OCI-M2 (cell line): ENCODE results near the gene FGF18.

Experiments used
- DNase-seq: peaks from one replicate; lab custom pipeline; 2025; ENCODE audit not compliant: unreplicated experiment; lab: John Stamatoyannopoulos, UW

Gene FGF18

DNA sequence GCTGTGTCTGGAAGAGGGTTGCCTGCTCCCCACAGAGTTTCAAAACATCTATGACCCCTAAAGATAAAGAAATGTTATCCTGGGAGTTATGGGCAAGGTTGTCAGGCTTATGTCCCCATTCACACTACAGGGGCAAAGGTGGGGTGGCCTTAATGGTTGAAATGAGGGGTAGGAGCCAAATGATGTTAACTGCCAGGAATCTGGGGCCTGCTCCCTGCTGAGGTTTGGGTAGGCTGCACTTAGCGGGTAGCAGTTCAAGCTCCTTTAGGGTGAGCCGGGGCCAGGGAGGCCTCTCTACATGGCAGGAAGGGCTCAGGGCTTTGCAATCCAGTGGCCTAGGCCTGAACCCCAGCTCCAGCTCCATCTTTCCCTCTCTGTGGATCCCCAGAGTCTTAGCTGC, 3.0 kb downstream of the FGF18 start:
- no peak for DNase-seq

GRCh38 chr5:171422902-171423663, 3.6 kb downstream of the FGF18 start:
- no peak for DNase-seq

DNA sequence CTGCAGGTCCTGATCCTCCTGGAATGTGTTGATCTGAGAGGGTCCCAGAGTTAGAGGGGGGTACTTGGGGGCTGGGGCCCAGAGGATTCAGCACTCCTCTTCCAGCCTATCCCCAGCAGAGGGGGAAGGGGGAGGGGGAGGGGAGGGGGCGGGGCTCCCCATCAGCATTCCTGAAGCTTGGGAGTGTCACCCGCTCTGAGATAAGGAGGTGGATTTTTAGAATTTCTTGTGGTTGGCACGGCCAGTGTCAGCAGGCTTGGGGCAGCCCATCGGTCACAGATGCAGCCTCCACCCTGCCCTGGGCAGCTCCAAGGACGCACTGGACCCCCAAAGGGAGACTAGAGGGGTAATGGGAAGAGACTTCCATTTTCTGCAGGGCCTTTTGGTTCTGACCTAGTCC, 5.3 kb downstream of the FGF18 start:
- DNase-seq: no peak

DNA sequence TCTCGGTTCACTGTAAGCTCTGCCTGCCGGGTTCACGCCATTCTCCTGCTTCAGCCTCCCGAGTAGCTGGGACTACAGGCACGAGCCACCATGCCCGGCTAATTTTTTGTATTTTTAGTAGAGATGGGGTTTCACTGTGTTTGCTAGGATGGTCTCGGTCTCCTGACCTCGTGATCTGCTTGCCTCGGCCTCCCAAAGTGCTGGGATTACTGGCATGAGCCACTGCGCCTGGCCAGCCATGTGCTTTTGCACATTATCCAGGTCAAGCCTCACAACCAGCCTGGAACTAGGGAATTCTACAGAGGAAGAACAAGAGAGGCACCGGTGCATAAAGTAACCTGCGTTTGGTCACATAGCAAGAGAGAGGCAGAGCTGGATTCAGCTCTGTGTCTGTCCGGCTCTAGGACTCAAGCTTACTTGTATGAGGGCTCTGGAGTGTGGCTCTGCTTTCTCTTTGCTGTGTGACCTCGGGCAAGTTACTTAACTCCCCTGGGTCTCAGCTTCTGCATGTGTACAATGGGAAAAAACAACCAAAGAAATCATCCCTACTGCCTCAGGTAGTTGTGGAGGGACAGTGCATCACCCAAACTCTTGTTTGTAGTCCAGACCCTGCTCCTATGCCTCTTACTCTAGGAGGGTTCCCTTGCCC, 6.3 kb downstream of the FGF18 start:
- DNase-seq: no peak

DNA sequence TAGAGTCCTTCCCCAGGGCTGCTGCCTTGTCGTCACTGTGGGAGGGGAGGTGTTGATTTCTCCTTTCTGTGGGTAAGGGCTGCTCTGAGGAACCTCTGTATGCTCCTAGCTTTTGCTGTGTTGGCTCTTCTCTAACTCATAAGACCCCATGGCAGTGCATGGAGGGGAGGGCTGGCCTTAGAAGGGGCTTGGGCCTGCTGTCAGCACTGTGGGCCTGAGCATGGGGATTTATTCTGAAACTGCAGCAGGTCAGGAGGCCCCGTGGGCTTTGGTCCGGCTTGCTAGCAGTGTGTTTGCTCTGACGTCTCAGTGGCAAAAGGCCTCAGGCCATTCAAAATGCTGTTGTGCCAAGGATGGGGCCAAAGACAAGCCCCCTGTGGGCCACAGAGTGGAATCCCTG, 6.8 kb downstream of the FGF18 start:
- DNase-seq: no peak

DNA sequence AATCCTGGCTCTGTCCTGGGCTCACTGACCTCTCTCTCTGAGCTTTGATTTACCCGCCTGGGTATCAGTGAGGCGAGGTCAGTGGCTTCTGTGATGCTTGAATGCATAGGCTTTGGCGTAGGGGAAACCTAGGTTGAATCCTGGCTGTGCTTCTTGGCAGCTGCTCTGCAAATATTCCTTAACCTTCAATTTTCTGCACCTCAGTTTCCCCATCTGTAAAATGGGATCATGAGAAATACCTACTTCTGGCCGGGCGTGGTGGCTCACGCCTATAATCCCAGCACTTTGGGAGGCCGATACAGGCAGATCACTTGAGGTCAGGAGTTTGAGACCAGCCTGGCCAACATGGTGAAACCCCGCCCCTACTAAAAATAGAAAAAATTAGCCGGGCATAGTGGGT, 7.2 kb downstream of the FGF18 start:
- no peak for DNase-seq

- no peak for DNase-seq
Observed at GRCh38 chr5:171427318-171428167, 8.1 kb downstream of the FGF18 start.

DNA sequence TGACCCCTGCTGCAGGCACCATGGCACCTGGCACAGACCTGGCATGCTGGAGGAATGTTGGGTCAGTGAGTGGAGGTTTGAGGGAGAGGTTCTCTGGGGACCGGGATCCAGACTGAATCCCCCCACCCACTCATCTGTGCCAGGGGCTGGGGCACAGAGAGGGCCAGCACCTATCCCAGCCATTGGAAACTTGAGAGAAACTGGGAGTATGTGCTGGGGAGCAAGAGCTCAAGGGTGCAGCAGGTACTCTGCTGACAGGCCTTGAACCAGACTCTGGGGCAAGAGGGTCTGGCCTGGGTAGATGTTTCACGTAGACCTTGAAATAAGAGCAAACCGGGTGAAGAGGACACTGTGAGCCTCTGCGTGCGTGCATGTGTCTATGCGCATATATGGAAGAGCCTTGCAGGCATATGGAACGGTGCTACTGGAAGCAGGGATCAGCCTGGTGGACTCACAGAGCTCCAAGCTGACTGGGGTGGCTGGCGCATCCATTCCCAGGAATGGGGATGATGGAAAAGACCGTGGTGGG, 8.8 kb downstream of the FGF18 start:
- DNase-seq: no peak

- DNase-seq: no peak
Observed at GRCh38 chr5:171428809-171429542, 9.5 kb downstream of the FGF18 start.

- no peak for DNase-seq
Observed at GRCh38 chr5:171429543-171429910, 10.1 kb downstream of the FGF18 start.

GRCh38 chr5:171431251-171431777, 11.9 kb downstream of the FGF18 start:
- no peak for DNase-seq

- no peak for DNase-seq
Observed at GRCh38 chr5:171432076-171432475, 12.6 kb downstream of the FGF18 start.

- DNase-seq: no peak
Observed at GRCh38 chr5:171432583-171433351, 13.3 kb downstream of the FGF18 start.

DNA sequence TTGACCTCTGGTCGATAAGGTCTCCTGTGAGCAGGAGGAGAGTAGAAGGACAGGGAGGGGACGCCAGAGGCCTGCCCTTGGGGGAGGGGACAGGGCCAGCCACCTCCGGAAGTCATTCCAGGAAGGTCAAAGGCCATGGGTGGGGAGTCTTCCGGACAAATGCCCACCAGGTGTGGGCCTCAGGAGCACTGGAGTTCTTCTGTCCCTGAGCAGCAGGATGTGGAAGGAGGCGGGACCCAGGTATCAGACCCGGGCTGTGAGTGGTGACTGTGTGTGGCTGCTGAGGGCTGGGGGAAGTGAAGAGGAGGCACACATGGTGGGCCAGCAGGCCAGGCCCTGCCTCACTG, 13.9 kb downstream of the FGF18 start:
- DNase-seq: no peak

DNA sequence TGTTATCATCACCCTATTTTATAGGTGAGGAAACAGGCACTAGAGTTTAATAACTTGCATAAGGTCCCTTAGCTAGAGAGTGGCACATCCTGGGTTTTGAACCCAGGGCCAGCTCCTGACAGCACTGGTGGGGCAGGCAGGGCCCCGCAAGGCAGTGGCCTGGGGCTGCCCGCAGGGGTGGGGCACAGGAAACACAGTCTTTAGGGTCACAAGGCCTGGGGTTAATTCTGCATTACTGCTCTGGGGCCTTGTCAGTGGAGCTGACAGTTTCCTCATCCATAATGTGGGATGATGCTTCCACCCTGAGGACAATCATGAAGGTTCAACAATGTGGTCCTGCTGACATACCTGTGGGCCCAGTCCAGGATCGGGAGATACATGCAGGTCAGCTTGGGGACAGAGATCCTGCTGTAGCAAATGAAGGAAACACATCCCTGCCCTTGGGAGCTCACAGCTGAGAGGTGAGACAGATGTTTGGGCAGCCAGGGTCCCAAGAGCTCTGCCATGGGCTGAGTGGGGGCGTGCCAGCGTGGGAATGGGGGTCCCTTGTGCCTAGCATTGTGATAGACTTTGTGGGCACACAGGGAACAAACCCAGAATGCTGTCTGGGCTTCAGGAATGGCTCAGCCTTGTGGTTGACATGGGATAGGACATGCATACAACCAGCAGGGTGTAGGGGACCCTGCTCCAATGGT, 14.7 kb downstream of the FGF18 start:
- no peak for DNase-seq

- DNase-seq: no peak
Observed at GRCh38 chr5:171434874-171435273, 15.4 kb downstream of the FGF18 start.

- DNase-seq: no peak
Observed at GRCh38 chr5:171435908-171436307, 16.5 kb downstream of the FGF18 start.

DNA sequence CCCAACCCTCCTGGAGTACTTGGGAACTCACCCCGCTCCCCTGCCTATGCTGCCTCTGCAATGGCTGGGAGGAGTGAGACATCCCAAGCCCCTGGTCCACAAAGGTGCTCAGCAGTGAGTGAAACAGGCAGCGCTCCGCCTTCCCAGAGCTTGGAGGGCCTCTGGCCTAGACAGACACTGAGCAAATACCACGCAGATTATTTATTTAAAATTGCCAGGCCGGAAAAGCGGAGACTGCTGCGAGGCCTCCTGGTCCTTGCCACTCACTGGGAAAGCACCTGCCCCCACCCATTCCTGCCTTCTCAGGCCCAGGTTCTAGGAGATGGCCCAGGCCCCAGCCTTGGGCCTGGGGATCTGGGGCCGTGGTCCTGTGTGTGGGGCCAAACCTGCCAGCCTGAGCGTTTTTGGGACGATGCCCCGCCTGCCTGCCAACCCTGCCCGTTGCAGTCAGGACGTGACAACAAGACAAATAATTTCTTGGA, 17.4 kb downstream of the FGF18 start:
- no peak for DNase-seq

- no peak for DNase-seq
Observed at GRCh38 chr5:171437286-171437821, 17.9 kb downstream of the FGF18 start.
